Mesenchymal stem cell (in vitro differentiated cells and primary cell): ENCODE data around the gene FARP1.

ENCODE experiments used
- DNase-seq: peaks from one replicate; pipeline ENCODE4 v3.0.0-alpha.2; 2013
- H2AFZ ChIP-seq: one replicate; pipeline ENCODE4 v1.6.1; 2013; ENCODE audit warnings: low read depth, mild to moderate bottlenecking, control low read depth, inconsistent platforms, low read length, moderate library complexity
- H2AK5ac ChIP-seq: 2 replicates; pipeline ENCODE4 v1.6.1; 2013; ENCODE audit warnings: low read length, moderate library complexity, mild to moderate bottlenecking, inconsistent platforms; ENCODE audit not compliant: severe bottlenecking
- H2BK120ac ChIP-seq: one replicate; pipeline ENCODE4 v1.6.1; 2013; ENCODE audit warnings: low read depth, mild to moderate bottlenecking, inconsistent platforms, low read length, moderate library complexity
- H2BK12ac ChIP-seq, 2 experiments: one replicate each; pipeline ENCODE4 v1.6.1; 2013; ENCODE audit warnings: inconsistent platforms in 2 of 2, low read length in 2 of 2, mild to moderate bottlenecking in 2 of 2, moderate library complexity in 2 of 2, control low read depth in 1 of 2
- H2BK15ac ChIP-seq: one replicate; pipeline ENCODE4 v1.6.1; 2013; ENCODE audit warnings: mild to moderate bottlenecking, low read depth, inconsistent platforms; ENCODE audit not compliant: poor library complexity, severe bottlenecking
- H2BK5ac ChIP-seq: 2 replicates; pipeline ENCODE4 v1.6.1; 2013; ENCODE audit warnings: low read depth, mild to moderate bottlenecking, low read length, control low read depth, inconsistent platforms; ENCODE audit not compliant: poor library complexity, severe bottlenecking
- H3K14ac ChIP-seq, 2 experiments: one replicate each; pipeline ENCODE4 v1.6.1; 2013; ENCODE audit warnings: inconsistent platforms in 2 of 2, low read length in 2 of 2, control low read depth in 1 of 2, mild to moderate bottlenecking in 1 of 2, moderate library complexity in 1 of 2
- H3K18ac ChIP-seq, 2 experiments: one replicate each; pipeline ENCODE4 v1.6.1; 2013; ENCODE audit warnings: inconsistent platforms in 2 of 2, low read length in 2 of 2, control low read depth in 1 of 2, low read depth in 1 of 2, mild to moderate bottlenecking in 1 of 2
- H3K23ac ChIP-seq, 2 experiments: one replicate each; pipeline ENCODE4 v1.6.1; 2013; ENCODE audit warnings: inconsistent platforms in 2 of 2, low read length in 2 of 2, mild to moderate bottlenecking in 2 of 2, moderate library complexity in 2 of 2, control low read depth in 1 of 2
- H3K27ac ChIP-seq: 2 replicates; pipeline ENCODE4 v1.5.1; 2013; ENCODE audit warnings: mild to moderate bottlenecking, moderate library complexity, low read length, control low read depth, inconsistent platforms; ENCODE audit not compliant: poor library complexity, severe bottlenecking
- H3K27me3 ChIP-seq, 2 experiments: 2 replicates each; pipeline versions ENCODE4 v1.6.1 to v1.7.0; 2013; ENCODE audit warnings: low read length in 2 of 2, mild to moderate bottlenecking in 2 of 2, moderate library complexity in 2 of 2, control low read depth in 1 of 2, inconsistent platforms in 1 of 2; ENCODE audit not compliant: control insufficient read depth in 1 of 2, insufficient read depth in 1 of 2
- H3K36me3 ChIP-seq, 2 experiments: 2 replicates each; pipeline versions ENCODE4 v1.6.1 to v1.7.0; 2013; ENCODE audit warnings: low read length in 2 of 2, control low read depth in 1 of 2, inconsistent platforms in 1 of 2, low read depth in 1 of 2, mild to moderate bottlenecking in 1 of 2; ENCODE audit not compliant: insufficient read depth in 2 of 2, control insufficient read depth in 1 of 2
- H3K4ac ChIP-seq, 2 experiments: one replicate each; pipeline ENCODE4 v1.6.1; 2013; ENCODE audit warnings: inconsistent platforms in 2 of 2, low read length in 2 of 2, mild to moderate bottlenecking in 2 of 2, moderate library complexity in 2 of 2, control low read depth in 1 of 2, low read depth in 1 of 2
- H3K4me1 ChIP-seq: 2 replicates; pipeline ENCODE4 v1.6.1; 2013; ENCODE audit warnings: low read depth, low read length, control low read depth; ENCODE audit not compliant: control insufficient read depth, insufficient read depth
- H3K4me2 ChIP-seq: 2 replicates; pipeline ENCODE4 v1.6.1; 2013; ENCODE audit warnings: low read length, mild to moderate bottlenecking, inconsistent platforms; ENCODE audit not compliant: poor library complexity, severe bottlenecking
- H3K4me3 ChIP-seq, 2 experiments: 2 replicates each; pipeline versions ENCODE4 v1.5.1 to v1.7.0; 2013; ENCODE audit warnings: low read length in 2 of 2, mild to moderate bottlenecking in 2 of 2, control low read depth in 1 of 2, low read depth in 1 of 2; ENCODE audit not compliant: insufficient read depth in 1 of 2
- H3K79me1 ChIP-seq: replicated peaks from 2 replicates; pipeline ENCODE4 v1.6.1; 2013; ENCODE audit warnings: mild to moderate bottlenecking, control low read depth, low read length, inconsistent platforms; ENCODE audit not compliant: poor library complexity, severe bottlenecking
- H3K9ac ChIP-seq: 2 replicates; pipeline ENCODE4 v1.7.0; 2013; ENCODE audit warnings: mild to moderate bottlenecking, low read length, moderate library complexity
- H3K9me3 ChIP-seq: 2 replicates; pipeline ENCODE4 v1.7.0; 2013; ENCODE audit warnings: mild to moderate bottlenecking, low read length; ENCODE audit not compliant: control insufficient read depth
- H4K8ac ChIP-seq: one replicate; pipeline ENCODE4 v1.6.1; 2013; ENCODE audit warnings: inconsistent platforms, mild to moderate bottlenecking, low read length, moderate library complexity
- H4K91ac ChIP-seq: one replicate; pipeline ENCODE4 v1.6.1; 2013; ENCODE audit warnings: mild to moderate bottlenecking, low read length, inconsistent platforms
- WGBS: methylation state at CpG from one replicate; pipeline ENCODE4 v1.1.7; 2013; ENCODE audit warnings: mixed read lengths; 5-methylcytosine and 5-hydroxymethylcytosine counted together

The FARP1 gene

DNA sequence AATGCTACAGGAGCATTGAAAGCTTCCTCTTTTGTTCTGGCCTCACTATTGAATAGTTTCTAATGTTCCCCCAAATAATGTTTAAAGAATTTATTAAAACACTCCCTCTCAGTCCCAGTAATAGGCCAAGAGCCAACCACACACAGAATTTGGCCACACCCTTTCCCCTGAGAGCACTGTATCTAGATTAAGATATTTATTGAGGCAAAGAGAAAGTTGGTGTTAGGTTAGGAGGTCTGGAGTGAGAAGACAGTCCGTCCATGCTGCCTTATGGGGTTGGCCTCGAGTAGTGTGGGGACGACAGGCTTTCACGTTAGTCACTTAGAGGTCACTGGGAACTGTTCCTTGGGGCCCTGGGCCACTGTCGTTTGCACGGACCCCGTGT, 157.1 kb downstream of the FARP1 start:
- H3K18ac ChIP-seq, result peak overlapping the region; percentile 83 to 99
- H2BK12ac ChIP-seq, result peak overlapping the region; percentile 83 to 92

DNA sequence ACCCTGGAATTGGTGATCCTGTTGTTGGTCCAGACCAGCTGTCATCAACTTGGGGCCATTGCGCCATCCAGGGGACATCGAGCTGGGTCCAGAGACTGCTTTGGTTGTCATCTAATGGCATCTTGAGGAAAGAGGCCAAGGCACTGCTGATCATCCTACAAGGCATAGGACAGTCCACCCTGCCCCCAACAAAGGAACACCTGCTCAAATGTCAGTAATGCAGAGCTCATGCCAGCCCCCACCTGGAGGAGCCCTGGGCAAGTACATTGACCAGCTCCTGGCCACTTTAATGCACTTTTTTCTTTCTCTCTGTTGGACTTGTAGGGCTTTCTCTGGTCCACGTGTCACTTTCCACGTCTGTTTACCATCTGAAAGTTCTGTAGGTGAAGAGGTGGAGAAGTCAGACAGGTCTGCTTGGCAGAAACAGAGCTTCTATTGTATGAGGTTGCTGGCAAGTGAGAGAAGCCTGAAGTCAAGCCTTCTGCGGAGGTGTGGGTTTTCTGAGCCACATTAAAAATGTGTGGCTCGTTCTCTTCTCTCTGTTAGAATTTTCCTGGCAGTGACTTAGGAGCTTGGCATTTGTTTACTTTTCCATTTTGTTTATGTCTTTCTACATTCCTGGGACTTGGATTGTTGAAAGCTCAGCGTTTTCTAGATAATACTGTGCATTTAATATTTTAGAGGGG, 158.2 kb downstream of the FARP1 start:
- Histone ChIP-seq H2AK5ac (peak overlapping the region; percentile 3), H2AFZ (no peak overlapping the region), H3K18ac (peak overlapping the region; percentile 99), H3K14ac (peak overlapping the region in 1 of 2 experiments; percentile 94), H2BK5ac (no peak overlapping the region), H3K23ac (peak overlapping the region in 1 of 2 experiments; percentile 96), H3K36me3 (peaks cover 3 to 4% of the 10 kb centered on the region in 2 experiments), H2BK120ac (peak overlapping the region; percentile 97), H2BK15ac (peak overlapping the region; percentile 75), H2BK12ac (peak overlapping the region; percentile 95 to 99), H3K79me1 (peaks cover 38% of the 10 kb centered on the region), H4K8ac (peak overlapping the region; percentile 89), H3K9ac (no peak overlapping the region), H3K27me3 (no peaks in the 10 kb centered on the region), H3K4me3 (no peak overlapping the region), H3K4me2 (peak overlapping the region; percentile 30), H3K9me3 (no peaks in the 10 kb centered on the region), H3K4me1 (peaks cover 21% of the 10 kb centered on the region), H4K91ac (peak overlapping the region; percentile 96), H3K27ac (peak overlapping the region; percentile 68), H3K4ac (peak overlapping the region; percentile 92 to 100)
- 21% methylated on average over 7 of the region's 7 CpGs for WGBS
- DNase-seq, result peak; percentile 94

More for the DNA sequence above, 157.1 kb downstream of the FARP1 start:
- H3K4me2 ChIP-seq, result no peak overlapping the region
- H3K9me3 ChIP-seq, result no peaks in the 10 kb centered on the region
- H3K4ac ChIP-seq, result peak overlapping the region; percentile 76 to 82
- 70% methylated on average over 7 of the region's 7 CpGs for WGBS
- no peaks in the 10 kb centered on the region for H3K27me3 ChIP-seq
- peak overlapping the region in 1 of 2 experiments; percentile 72 for H3K14ac ChIP-seq
- H2AFZ ChIP-seq, result no peak overlapping the region
- H4K8ac ChIP-seq, result peak overlapping the region; percentile 97
- peak overlapping the region; percentile 40 for H3K9ac ChIP-seq
- H3K79me1 ChIP-seq, result peaks cover 38% of the 10 kb centered on the region
- H3K36me3 ChIP-seq, result peaks cover 0 to 4% of the 10 kb centered on the region in 2 experiments
- H2BK5ac ChIP-seq, result no peak overlapping the region
- H3K23ac ChIP-seq, result no peak overlapping the region
- peak overlapping the region; percentile 60 for H2BK15ac ChIP-seq
- H2AK5ac ChIP-seq, result peak overlapping the region; percentile 52
- DNase-seq, result no peak
- peak overlapping the region in 1 of 2 experiments; percentile 64 for H3K4me3 ChIP-seq
- H2BK120ac ChIP-seq, result peak overlapping the region; percentile 97
- no peak overlapping the region for H3K27ac ChIP-seq
- H4K91ac ChIP-seq, result peak overlapping the region; percentile 99
- H3K4me1 ChIP-seq, result peaks cover 22% of the 10 kb centered on the region

DNA sequence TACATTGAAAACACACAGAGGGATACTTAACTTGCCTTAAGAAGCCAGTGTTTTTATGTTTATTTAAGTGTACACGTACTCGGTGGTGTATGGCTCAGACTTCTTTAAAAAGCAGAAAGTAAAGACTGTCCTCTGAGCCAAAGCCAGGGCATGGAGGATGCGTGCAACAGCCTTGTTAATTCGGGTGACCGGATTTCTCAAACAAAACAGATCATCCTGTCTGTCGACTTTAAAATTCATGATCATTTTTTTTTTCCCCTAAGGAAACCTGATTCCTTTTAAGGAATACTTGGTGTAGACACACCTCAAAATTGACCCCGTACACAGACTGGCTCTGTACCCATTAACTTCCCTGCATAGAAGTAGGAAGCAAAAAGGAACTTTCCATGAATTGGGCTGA, 158.8 kb downstream of the FARP1 start:
- Histone ChIP-seq H2AK5ac (peak overlapping the region; percentile 57), H3K14ac (no peak overlapping the region), H2BK5ac (no peak overlapping the region), H3K4me3 (no peak overlapping the region), H2BK15ac (no peak overlapping the region), H3K4ac (peak overlapping the region; percentile 95 to 100), H4K8ac (peak overlapping the region; percentile 82), H2BK120ac (peak overlapping the region; percentile 80), H3K27ac (peak overlapping the region; percentile 68), H3K36me3 (peaks cover 0 to 4% of the 10 kb centered on the region in 2 experiments), H2BK12ac (peak overlapping the region; percentile 91 to 98), H3K79me1 (peaks cover 34% of the 10 kb centered on the region), H3K18ac (peak overlapping the region; percentile 84 to 94), H2AFZ (no peak overlapping the region), H4K91ac (no peak overlapping the region), H3K23ac (peak overlapping the region in 1 of 2 experiments; percentile 70), H3K9me3 (no peaks in the 10 kb centered on the region), H3K4me1 (peaks cover 21% of the 10 kb centered on the region), H3K27me3 (no peaks in the 10 kb centered on the region), H3K9ac (no peak overlapping the region), H3K4me2 (peak overlapping the region; percentile 30)
- 0% methylated on average over 7 of the region's 7 CpGs for WGBS
- DNase-seq, result peak; percentile 97

DNA sequence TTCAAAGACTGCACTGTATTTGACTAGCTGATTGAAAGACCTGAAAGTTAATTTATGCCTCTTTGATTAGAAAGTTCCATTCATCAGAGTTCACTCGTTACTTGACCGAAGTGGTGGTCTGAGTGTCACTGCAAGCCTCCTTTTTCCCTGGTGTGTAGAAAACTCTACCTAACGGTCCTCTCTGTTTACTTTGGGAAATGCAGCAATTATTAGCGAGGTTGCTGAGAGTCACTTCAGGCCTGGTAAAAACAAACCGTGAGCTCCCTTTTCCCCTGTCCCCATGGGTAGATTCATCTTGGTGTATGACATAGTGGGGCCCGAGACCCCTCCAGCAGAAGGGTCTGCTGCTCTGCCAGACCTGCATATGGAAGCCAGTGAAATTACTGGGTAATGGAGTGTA, 161.0 kb downstream of the FARP1 start:
- Histone ChIP-seq H3K4ac (peak overlapping the region in 1 of 2 experiments; percentile 81), H3K4me3 (no peak overlapping the region), H2BK12ac (peak overlapping the region; percentile 45 to 81), H2BK15ac (no peak overlapping the region), H3K23ac (no peak overlapping the region), H3K18ac (peak overlapping the region; percentile 59 to 74), H4K8ac (peak overlapping the region; percentile 42), H3K36me3 (peaks cover 0 to 4% of the 10 kb centered on the region in 2 experiments), H3K27ac (no peak overlapping the region), H3K79me1 (peaks cover 23% of the 10 kb centered on the region), H3K9me3 (no peaks in the 10 kb centered on the region), H2BK5ac (no peak overlapping the region), H3K9ac (no peak overlapping the region), H2AFZ (no peak overlapping the region), H3K4me2 (no peak overlapping the region), H2AK5ac (no peak overlapping the region), H2BK120ac (no peak overlapping the region), H3K27me3 (no peaks in the 10 kb centered on the region), H3K14ac (no peak overlapping the region), H3K4me1 (peaks cover 28% of the 10 kb centered on the region), H4K91ac (peak overlapping the region; percentile 31)
- 41% methylated on average over 6 of the region's 6 CpGs for WGBS
- peak; percentile 28 for DNase-seq
